ENCODE data around the gene SCGB2A2.

The SCGB2A2 gene

DNA sequence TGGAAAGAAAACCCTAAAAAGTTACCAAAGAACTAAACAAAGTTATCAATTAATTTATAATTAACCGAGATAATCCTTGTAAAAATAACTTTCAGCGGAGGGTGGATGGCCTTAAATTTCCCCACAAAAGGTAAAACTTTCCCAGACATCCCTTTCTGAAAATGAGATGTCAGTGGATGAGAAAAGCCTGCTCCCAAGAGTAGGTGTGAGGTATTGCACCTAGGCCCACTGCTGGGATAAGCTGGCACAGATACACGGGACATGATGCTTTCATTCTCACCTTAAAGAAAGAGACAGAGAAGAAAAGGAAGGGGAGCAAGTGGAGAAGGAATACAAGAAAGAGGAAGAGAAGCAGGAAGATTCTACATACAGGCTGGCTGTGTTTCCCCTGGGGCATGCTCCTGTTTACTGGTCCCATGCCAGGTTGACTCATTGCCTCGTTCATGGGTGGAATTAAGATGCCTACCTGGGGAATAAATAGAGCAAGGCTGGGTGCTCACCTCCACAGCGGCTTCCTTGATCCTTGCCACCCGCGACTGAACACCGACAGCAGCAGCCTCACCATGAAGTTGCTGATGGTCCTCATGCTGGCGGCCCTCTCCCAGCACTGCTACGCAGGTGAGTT lies at the start of gene SCGB2A2:
SCGB2A2 (plus strand) TSS at position 505 of the 625 bp plus-strand sequence; CDS start at position 564, 59 bp downstream.
- Mint-ChIP-seq H3K4me1 (no peaks in the 10 kb centered on the region), H3K9me3 (no peaks in the 10 kb centered on the region), H3K27ac (ENCODE audit: low read depth) (no peak within 1 kb of the TSS), H3K4me3 (no peak within 1 kb of the TSS), H3K27me3 (peaks cover 22% of the 10 kb centered on the region), H3K36me3 (ENCODE audit: insufficient read depth) (no peaks in the 10 kb centered on the region)
- DNase-seq (ENCODE audit: low spot score in 2 of 2): no peak
- no peak for ATAC-seq (replicated peaks; ENCODE audit: extremely low read depth, poor library complexity, severe bottlenecking)

DNA sequence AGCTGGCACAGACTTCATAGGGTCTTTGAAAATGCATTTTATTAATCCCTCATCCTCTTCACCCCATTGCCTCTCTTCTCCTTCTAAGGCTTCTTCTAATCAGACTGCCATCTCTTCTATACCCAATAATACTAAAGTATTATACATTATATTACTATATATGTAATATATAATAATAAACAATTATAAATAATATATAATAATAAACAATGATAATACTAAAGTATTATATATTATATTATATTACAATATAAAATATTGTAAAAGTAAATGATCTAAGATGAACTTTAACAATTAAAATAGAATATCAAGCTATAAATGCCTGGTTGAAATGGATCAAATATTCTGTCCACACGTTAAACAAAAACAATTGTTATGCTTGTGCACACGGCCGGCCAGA lies 48.5 kb upstream of the SCGB2A2 start:
- Mint-ChIP-seq H3K9me3 (peaks cover 28% of the 10 kb centered on the region), H3K27me3 (peaks cover 50% of the 10 kb centered on the region), H3K27ac (ENCODE audit: low read depth) (no peak overlapping the region), H3K4me3 (no peak overlapping the region), H3K4me1 (no peaks in the 10 kb centered on the region), H3K36me3 (ENCODE audit: insufficient read depth) (peaks cover 2% of the 10 kb centered on the region)
- no peak for ATAC-seq (replicated peaks; ENCODE audit: extremely low read depth, poor library complexity, severe bottlenecking)
- no peak for DNase-seq (ENCODE audit: low spot score in 2 of 2)

GRCh38 chr11:62223095-62223494 lies 46.9 kb upstream of the SCGB2A2 start:
- Mint-ChIP-seq H3K4me1 (no peaks in the 10 kb centered on the region), H3K27me3 (peaks cover 34% of the 10 kb centered on the region), H3K27ac (ENCODE audit: low read depth) (no peak overlapping the region), H3K9me3 (peaks cover 28% of the 10 kb centered on the region), H3K4me3 (no peak overlapping the region), H3K36me3 (ENCODE audit: insufficient read depth) (peaks cover 2% of the 10 kb centered on the region)
- no peak for DNase-seq (ENCODE audit: low spot score in 2 of 2)
- no peak for ATAC-seq (replicated peaks; ENCODE audit: extremely low read depth, poor library complexity, severe bottlenecking)

DNA sequence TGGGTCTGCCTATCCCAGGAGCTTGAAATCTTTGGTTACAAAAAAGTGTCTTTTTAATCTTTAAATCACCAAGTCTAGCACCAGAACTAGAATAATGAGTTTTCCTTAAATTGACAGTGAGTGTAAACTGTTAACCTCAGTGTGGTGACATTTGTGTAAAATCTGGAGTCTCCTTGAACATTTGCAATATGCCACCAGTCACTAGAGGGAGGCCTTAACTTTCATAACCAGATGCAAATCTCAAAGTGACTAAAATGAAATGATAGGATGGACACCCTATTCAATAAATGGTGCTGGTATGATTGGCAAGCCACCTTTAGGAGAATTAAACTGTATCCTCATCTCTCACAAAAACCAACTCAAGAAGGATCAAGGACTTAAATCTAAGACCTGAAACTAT lies 36.2 kb upstream of the SCGB2A2 start:
- DNase-seq (ENCODE audit: low spot score in 2 of 2) (no peak), ATAC-seq (replicated peaks; ENCODE audit: extremely low read depth, poor library complexity, severe bottlenecking) (no peak)
- no peaks in the 10 kb centered on the region for H3K9me3 Mint-ChIP-seq
- peaks cover 62% of the 10 kb centered on the region for H3K27me3 Mint-ChIP-seq
- H3K4me1 Mint-ChIP-seq: no peaks in the 10 kb centered on the region
- H3K4me3 Mint-ChIP-seq: no peak overlapping the region
- no peak overlapping the region for H3K27ac Mint-ChIP-seq (ENCODE audit: low read depth)
- H3K36me3 Mint-ChIP-seq (ENCODE audit: insufficient read depth): no peaks in the 10 kb centered on the region

GRCh38 chr11:62236187-62236586 lies 33.8 kb upstream of the SCGB2A2 start:
- no peak for ATAC-seq (replicated peaks; ENCODE audit: extremely low read depth, poor library complexity, severe bottlenecking)
- Mint-ChIP-seq H3K27me3 (peaks cover 57% of the 10 kb centered on the region), H3K4me3 (no peak overlapping the region), H3K4me1 (no peaks in the 10 kb centered on the region), H3K27ac (ENCODE audit: low read depth) (no peak overlapping the region), H3K9me3 (no peaks in the 10 kb centered on the region), H3K36me3 (ENCODE audit: insufficient read depth) (no peaks in the 10 kb centered on the region)
- no peak for DNase-seq (ENCODE audit: low spot score in 2 of 2)

GRCh38 chr11:62237499-62237898 lies 32.5 kb upstream of the SCGB2A2 start:
- Mint-ChIP-seq H3K4me1 (no peaks in the 10 kb centered on the region), H3K27me3 (peaks cover 51% of the 10 kb centered on the region), H3K4me3 (no peak overlapping the region), H3K9me3 (no peaks in the 10 kb centered on the region), H3K36me3 (ENCODE audit: insufficient read depth) (no peaks in the 10 kb centered on the region), H3K27ac (ENCODE audit: low read depth) (no peak overlapping the region)
- ATAC-seq (replicated peaks; ENCODE audit: extremely low read depth, poor library complexity, severe bottlenecking): no peak
- DNase-seq (ENCODE audit: low spot score in 2 of 2): no peak

GRCh38 chr11:62238151-62238550 lies 31.8 kb upstream of the SCGB2A2 start:
- Mint-ChIP-seq H3K27ac (ENCODE audit: low read depth) (no peak overlapping the region), H3K27me3 (peaks cover 51% of the 10 kb centered on the region), H3K36me3 (ENCODE audit: insufficient read depth) (no peaks in the 10 kb centered on the region), H3K9me3 (no peaks in the 10 kb centered on the region), H3K4me1 (no peaks in the 10 kb centered on the region), H3K4me3 (no peak overlapping the region)
- ATAC-seq (replicated peaks; ENCODE audit: extremely low read depth, poor library complexity, severe bottlenecking) (no peak), DNase-seq (ENCODE audit: low spot score in 2 of 2) (no peak)

- peaks cover 59% of the 10 kb centered on the region for H3K27me3 Mint-ChIP-seq
- no peak for DNase-seq (ENCODE audit: low spot score in 2 of 2)
- H3K4me1 Mint-ChIP-seq: no peaks in the 10 kb centered on the region
- H3K36me3 Mint-ChIP-seq (ENCODE audit: insufficient read depth): no peaks in the 10 kb centered on the region
- no peak overlapping the region for H3K4me3 Mint-ChIP-seq
- no peak for ATAC-seq (replicated peaks; ENCODE audit: extremely low read depth, poor library complexity, severe bottlenecking)
- H3K9me3 Mint-ChIP-seq: no peaks in the 10 kb centered on the region
- H3K27ac Mint-ChIP-seq (ENCODE audit: low read depth): no peak overlapping the region
These were observed 28.9 kb upstream of the SCGB2A2 start for GRCh38 chr11:62241095-62241494.

DNA sequence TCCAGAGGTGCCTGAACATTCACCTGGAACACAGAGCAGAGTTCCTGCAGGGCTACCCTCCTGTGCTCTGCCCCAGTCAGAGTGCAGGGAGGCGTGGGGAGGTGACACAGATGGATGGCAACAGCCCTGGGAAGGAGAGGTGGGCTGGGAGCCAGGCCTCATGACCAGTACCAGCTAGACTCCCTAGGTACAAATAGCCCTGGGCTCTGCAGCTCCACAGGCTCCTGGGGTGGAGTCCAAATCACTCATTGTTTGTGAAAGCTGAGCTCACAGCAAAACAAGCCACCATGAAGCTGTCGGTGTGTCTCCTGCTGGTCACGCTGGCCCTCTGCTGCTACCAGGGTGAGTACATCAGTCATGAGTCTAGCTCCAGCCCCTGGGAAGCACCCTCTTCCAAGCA lies 27.9 kb upstream of the SCGB2A2 start, which contains the start of gene SCGB1D2:
SCGB1D2 (plus strand) TSS at position 219 of the 400 bp plus-strand sequence; CDS start at position 288, 69 bp downstream.
- peaks cover 68% of the 10 kb centered on the region for H3K27me3 Mint-ChIP-seq

DNA sequence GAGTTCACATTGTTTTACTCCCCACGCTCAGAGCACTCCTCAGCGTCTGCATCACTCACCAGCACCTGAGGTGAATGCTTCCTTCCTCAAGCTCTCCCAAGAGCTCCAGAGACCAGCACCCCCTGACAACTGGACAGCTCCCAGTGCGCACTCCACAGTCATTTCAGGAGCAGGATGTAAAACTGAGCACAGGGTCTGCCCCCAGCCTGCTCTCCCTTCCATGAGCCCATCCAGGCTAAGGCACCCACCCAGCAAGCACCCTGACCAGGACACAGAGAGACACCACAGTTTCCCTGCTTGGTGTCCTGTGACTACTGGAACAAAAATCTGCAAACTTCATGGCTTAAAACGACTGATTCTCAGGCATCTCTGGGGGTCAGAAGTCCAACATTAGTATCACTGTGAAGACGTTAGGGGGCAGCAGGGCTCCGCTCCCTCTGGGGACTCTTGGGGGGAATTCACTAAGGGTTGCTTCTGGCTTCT lies 24.6 kb upstream of the SCGB2A2 start:
- no peak overlapping the region for H3K27ac Mint-ChIP-seq (ENCODE audit: low read depth)
- DNase-seq (ENCODE audit: low spot score in 2 of 2): no peak
- H3K4me3 Mint-ChIP-seq: no peak overlapping the region
- peaks cover 9% of the 10 kb centered on the region for H3K9me3 Mint-ChIP-seq
- no peak for ATAC-seq (replicated peaks; ENCODE audit: extremely low read depth, poor library complexity, severe bottlenecking)
- no peaks in the 10 kb centered on the region for H3K36me3 Mint-ChIP-seq (ENCODE audit: insufficient read depth)
- H3K4me1 Mint-ChIP-seq: no peaks in the 10 kb centered on the region
- H3K27me3 Mint-ChIP-seq: peaks cover 75% of the 10 kb centered on the region

More for the DNA sequence above, 27.9 kb upstream of the SCGB2A2 start, which contains the start of gene SCGB1D2:
- no peaks in the 10 kb centered on the region for H3K4me1 Mint-ChIP-seq
- no peak within 1 kb of the TSS for H3K4me3 Mint-ChIP-seq
- no peak within 1 kb of the TSS for H3K27ac Mint-ChIP-seq (ENCODE audit: low read depth)
- DNase-seq (ENCODE audit: low spot score in 2 of 2) (no peak), ATAC-seq (replicated peaks; ENCODE audit: extremely low read depth, poor library complexity, severe bottlenecking) (no peak)
- H3K36me3 Mint-ChIP-seq (ENCODE audit: insufficient read depth): no peaks in the 10 kb centered on the region
- H3K9me3 Mint-ChIP-seq: no peaks in the 10 kb centered on the region

- ATAC-seq (replicated peaks; ENCODE audit: extremely low read depth, poor library complexity, severe bottlenecking) (no peak), DNase-seq (ENCODE audit: low spot score in 2 of 2) (no peak)
- no peak overlapping the region for H3K4me3 Mint-ChIP-seq
- H3K36me3 Mint-ChIP-seq (ENCODE audit: insufficient read depth): no peaks in the 10 kb centered on the region
- no peaks in the 10 kb centered on the region for H3K4me1 Mint-ChIP-seq
- H3K27ac Mint-ChIP-seq (ENCODE audit: low read depth): no peak overlapping the region
- peaks cover 29% of the 10 kb centered on the region for H3K9me3 Mint-ChIP-seq
- H3K27me3 Mint-ChIP-seq: peaks cover 47% of the 10 kb centered on the region
These were observed 18.3 kb upstream of the SCGB2A2 start for GRCh38 chr11:62251698-62252097.

DNA sequence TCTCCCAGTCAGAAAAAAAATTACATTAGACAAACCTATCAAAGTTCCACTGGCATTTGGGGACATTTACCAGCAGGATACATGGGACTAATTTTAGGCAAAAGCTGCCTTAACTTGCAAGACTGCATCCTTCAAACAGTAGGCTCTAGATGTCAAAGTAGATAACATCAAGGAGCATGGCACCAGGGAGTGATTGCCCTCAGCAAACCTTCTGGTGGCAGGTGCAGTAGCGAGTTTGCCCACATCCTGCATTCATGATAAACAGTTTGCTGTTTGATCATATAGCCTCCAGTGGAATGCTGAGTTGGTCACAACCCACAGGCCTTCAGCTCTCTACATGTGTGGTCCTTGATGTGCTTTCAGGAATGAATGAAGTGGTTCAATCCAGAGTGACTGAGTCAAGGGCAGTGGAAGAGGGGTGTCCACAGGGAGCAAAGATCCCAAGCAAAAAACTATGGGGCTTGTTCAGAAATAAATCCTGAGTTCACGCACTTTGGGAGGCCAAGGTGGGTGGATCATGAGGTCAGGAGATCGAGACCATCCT lies 15.9 kb upstream of the SCGB2A2 start:
- peaks cover 46% of the 10 kb centered on the region for H3K27me3 Mint-ChIP-seq
- ATAC-seq (replicated peaks; ENCODE audit: extremely low read depth, poor library complexity, severe bottlenecking): no peak
- no peak overlapping the region for H3K27ac Mint-ChIP-seq (ENCODE audit: low read depth)
- peaks cover 29% of the 10 kb centered on the region for H3K9me3 Mint-ChIP-seq
- DNase-seq (ENCODE audit: low spot score in 2 of 2): no peak
- H3K36me3 Mint-ChIP-seq (ENCODE audit: insufficient read depth): no peaks in the 10 kb centered on the region
- H3K4me3 Mint-ChIP-seq: no peak overlapping the region
- no peaks in the 10 kb centered on the region for H3K4me1 Mint-ChIP-seq

DNA sequence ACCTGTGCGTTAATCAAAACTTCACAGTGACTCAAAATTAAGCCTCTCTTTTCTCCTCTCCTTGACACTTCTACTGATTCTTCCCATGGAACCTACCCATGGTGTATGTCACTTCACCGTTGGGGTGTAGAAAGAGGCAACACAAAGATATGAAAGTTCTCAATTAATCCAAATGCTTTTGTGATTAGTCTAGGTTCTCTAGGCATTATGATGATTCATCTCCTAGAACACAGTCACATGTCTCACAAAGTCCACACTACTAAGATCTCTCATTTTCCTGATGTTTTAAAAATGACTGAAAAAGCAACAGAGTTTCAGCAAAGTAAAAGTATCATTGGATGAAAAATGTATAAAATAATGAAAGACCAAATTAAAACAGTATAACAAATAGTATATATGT lies 13.7 kb upstream of the SCGB2A2 start:
- no peaks in the 10 kb centered on the region for H3K4me1 Mint-ChIP-seq
- no peak overlapping the region for H3K27ac Mint-ChIP-seq (ENCODE audit: low read depth)
- peaks cover 10% of the 10 kb centered on the region for H3K9me3 Mint-ChIP-seq
- H3K4me3 Mint-ChIP-seq: no peak overlapping the region
- DNase-seq (ENCODE audit: low spot score in 2 of 2) (no peak), ATAC-seq (replicated peaks; ENCODE audit: extremely low read depth, poor library complexity, severe bottlenecking) (no peak)
- peaks cover 30% of the 10 kb centered on the region for H3K27me3 Mint-ChIP-seq
- no peaks in the 10 kb centered on the region for H3K36me3 Mint-ChIP-seq (ENCODE audit: insufficient read depth)

Data from central memory CD8-positive, alpha-beta T cell (primary cell).